HG03196 (cell line): ENCODE measurements around the gene RNASEH2C.
"Not testable (repeated sequence)": the region's sequence is repeated elsewhere in the genome, so short reads cannot be mapped to it uniquely, and the experiment has no call there.

ENCODE experiments used
- ATAC-seq: cut with Tn5 transposase; IDR thresholded peaks from one replicate; pipeline ENCODE4 v1.9.1; 2021; ENCODE audit not compliant: unreplicated experiment

Gene RNASEH2C

GRCh38 chr11:65717906-65718305 lies 2.7 kb downstream of the RNASEH2C start:
- no peak for ATAC-seq

- ATAC-seq = no peak
Observed at GRCh38 chr11:65716774-65717405, 3.7 kb downstream of the RNASEH2C start.

GRCh38 chr11:65716302-65716701 lies 4.3 kb downstream of the RNASEH2C start:
- ATAC-seq = no peak

- ATAC-seq = no peak
Observed at GRCh38 chr11:65714433-65714832, 6.2 kb downstream of the RNASEH2C start.

GRCh38 chr11:65713212-65713969 lies 7.2 kb downstream of the RNASEH2C start:
- ATAC-seq = no peak

- no peak for ATAC-seq
Observed at GRCh38 chr11:65712633-65713076, 7.9 kb downstream of the RNASEH2C start.

- ATAC-seq = peak; percentile 76
Observed at GRCh38 chr11:65711785-65712632, 8.6 kb downstream of the RNASEH2C start, which contains the start of gene KAT5. KAT5 (plus strand) TSS chr11:65712252; CDS start chr11:65712268, 16 bp downstream.

GRCh38 chr11:65710421-65710820 lies 10.2 kb downstream of the RNASEH2C start:
- ATAC-seq = no peak

- no peak for ATAC-seq
Observed at GRCh38 chr11:65709661-65710060, 10.9 kb downstream of the RNASEH2C start.

GRCh38 chr11:65708451-65708850 lies 12.1 kb downstream of the RNASEH2C start:
- no peak for ATAC-seq

- ATAC-seq = not testable (repeated sequence)
Observed at GRCh38 chr11:65707002-65707401, 13.6 kb downstream of the RNASEH2C start.

- ATAC-seq = not testable (repeated sequence)
Observed at GRCh38 chr11:65706303-65706763, 14.3 kb downstream of the RNASEH2C start.

GRCh38 chr11:65703846-65704245 lies 16.8 kb downstream of the RNASEH2C start:
- no peak for ATAC-seq

GRCh38 chr11:65701686-65702085 lies 18.9 kb downstream of the RNASEH2C start:
- no peak for ATAC-seq

GRCh38 chr11:65700399-65700798 lies 20.2 kb downstream of the RNASEH2C start:
- ATAC-seq = no peak

- ATAC-seq = no peak
Observed at GRCh38 chr11:65699306-65699705, 21.3 kb downstream of the RNASEH2C start.

GRCh38 chr11:65698205-65698604 lies 22.4 kb downstream of the RNASEH2C start:
- ATAC-seq = no peak

GRCh38 chr11:65696802-65697552 lies 23.6 kb downstream of the RNASEH2C start:
- ATAC-seq = no peak

- no peak for ATAC-seq
Observed at GRCh38 chr11:65695459-65696241, 24.9 kb downstream of the RNASEH2C start.

GRCh38 chr11:65692367-65692766 lies 28.2 kb downstream of the RNASEH2C start:
- no peak for ATAC-seq
